ENCODE results near the gene GUCA1C. TPM values are rescaled to one million over a fixed set of nuclear protein-coding genes. Genes with fewer than 3 reads are reported as not detected.

GUCA1C gene
- polyA plus RNA-seq, 2 of the 4 experiments (the other 2 are of a cell fraction): not detected

GRCh38 chr3:108951820-108952501, 1.7 kb downstream of the GUCA1C start (continued):
- no peak for TF ChIP-seq ELK1 (IDR thresholded peaks at IDR 0.05; ENCODE audit: low read depth, low read length)
- no peak for TF ChIP-seq ZSCAN20 (CRISPR knock-in tag; IDR thresholded peaks at IDR 0.05)
- TF ChIP-seq HOXB5 (CRISPR knock-in tag; IDR thresholded peaks at IDR 0.05): no peak
- no peak for TF ChIP-seq ESRRA (IDR thresholded peaks at IDR 0.05; ENCODE audit: borderline replicate concordance, low read length)
- no peak for TF ChIP-seq HOXA7 (CRISPR knock-in tag; IDR thresholded peaks at IDR 0.05)

- H3K27ac ChIP-seq: no peak overlapping the region
- no peak for FAIRE-seq
Measured at GRCh38 chr3:108947855-108948254, 5.8 kb downstream of the GUCA1C start.

DNA sequence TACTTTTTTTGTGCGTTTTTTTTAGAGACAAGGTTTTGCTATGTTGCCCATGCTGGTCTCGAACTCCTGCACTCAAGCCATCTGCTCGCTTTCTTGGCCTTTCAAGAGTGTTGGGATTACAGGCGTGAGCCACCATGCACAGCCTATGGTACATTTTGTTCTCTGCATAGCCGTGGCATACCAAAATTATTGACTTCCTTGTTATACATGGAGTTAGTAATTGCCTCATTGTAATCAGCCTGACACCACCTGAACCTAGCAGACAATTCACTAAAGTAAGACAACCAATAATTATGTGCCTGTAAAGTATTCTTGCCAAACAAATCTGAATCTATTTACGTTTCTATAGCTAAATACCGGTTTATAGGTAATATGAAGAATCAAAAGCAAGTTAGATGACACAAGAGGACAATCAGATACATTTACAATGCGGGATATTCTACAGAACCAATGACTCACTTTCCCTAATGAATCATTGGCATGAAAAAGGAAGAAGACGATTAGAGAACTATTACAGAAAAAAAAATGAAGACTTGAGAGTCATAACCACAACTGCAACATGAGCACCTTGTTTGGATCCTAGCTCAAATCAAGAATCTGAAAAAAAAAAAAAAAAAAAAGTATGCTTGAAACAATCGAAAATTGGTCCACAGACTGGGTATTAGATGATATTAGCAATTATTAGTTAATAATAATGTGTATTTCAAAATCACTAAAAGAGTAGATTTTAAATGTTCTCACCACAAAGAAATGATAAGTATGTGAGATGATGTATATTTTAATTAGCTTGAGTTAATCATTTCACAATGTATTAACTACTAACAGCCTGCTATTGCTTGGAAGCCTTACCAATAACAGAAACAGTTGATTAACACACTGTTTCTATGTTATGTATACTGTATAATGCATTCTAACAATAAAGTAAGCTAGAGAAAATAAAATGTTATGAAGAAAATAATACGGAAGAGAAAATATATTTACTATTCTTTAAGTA, 7.1 kb downstream of the GUCA1C start:
- ChIA-PET POLR2A (no interaction called here), CTCF (interaction anchor here (0.7 kb wide), 1 partner anchor 64 kb away, joined by 3 read pairs; no protein-coding TSS in a partner anchor)
- ATAC-seq (no peak), DNase-seq (ENCODE audit: low read depth in 1 of 2, low spot score in 1 of 2) (no peak), FAIRE-seq (no peak)
- H3K4me1 ChIP-seq: no peaks in the 10 kb centered on the region
- TF ChIP-seq ELK1 (IDR thresholded peaks at IDR 0.05; ENCODE audit: low read depth, low read length) (no peak), CBX8 (IDR thresholded peaks at IDR 0.05) (no peak), TFCP2L1 (CRISPR knock-in tag; IDR thresholded peaks at IDR 0.05) (no peak), RNF2 (IDR thresholded peaks at IDR 0.05; ENCODE audit: borderline replicate concordance, low read depth) (no peak), USF2 (IDR thresholded peaks at IDR 0.05) (no peak), HOXB5 (CRISPR knock-in tag; IDR thresholded peaks at IDR 0.05) (no peak), CEBPB (IDR thresholded peaks at IDR 0.05) (no peak), JUNB (IDR thresholded peaks at IDR 0.05) (no peak), CBX2 (IDR thresholded peaks at IDR 0.05; ENCODE audit: borderline replicate concordance, low read depth) (no peak), RFX5 (IDR thresholded peaks at IDR 0.05) (no peak), ZSCAN20 (CRISPR knock-in tag; IDR thresholded peaks at IDR 0.05) (no peak), BHLHE40 (IDR thresholded peaks at IDR 0.05; ENCODE audit: low read depth, low read length) (no peak), POLR2AphosphoS2 (conservative IDR thresholded peaks at IDR 0.05; ENCODE audit: low read length) (no peak), HES2 (IDR thresholded peaks at IDR 0.05) (no peak)
- H3K4me3 ChIP-seq: no peak overlapping the region
- H3K4me2 ChIP-seq: no peak overlapping the region
- WGBS (ENCODE audit: missing lambda C conversion rate): 23% methylated on average over 11 of the region's 11 CpGs
- H3K9me3 ChIP-seq: no peaks in the 10 kb centered on the region
- H3K27ac ChIP-seq: no peak overlapping the region

More at GRCh38 chr3:108947855-108948254, 5.8 kb downstream of the GUCA1C start:
- no peak for ATAC-seq
- no peaks in the 10 kb centered on the region for H3K9me3 ChIP-seq
- TF ChIP-seq CHD4 (IDR thresholded peaks at IDR 0.05; ENCODE audit: borderline replicate concordance): no peak
- no peak for TF ChIP-seq RAD21 (conservative IDR thresholded peaks at IDR 0.05 in 1 of 2, IDR thresholded peaks at IDR 0.05 in 1 of 2)
- TF ChIP-seq SREBF2 (IDR thresholded peaks at IDR 0.05): no peak
- no peak for TF ChIP-seq KDM1A (IDR thresholded peaks at IDR 0.05; ENCODE audit: low read depth)
- H3K4me3 ChIP-seq: no peak overlapping the region
- DNase-seq (ENCODE audit: low read depth in 1 of 2, low spot score in 1 of 2): no peak
- ChIA-PET POLR2A (no interaction called here), CTCF (no interaction called here)
- H3K4me1 ChIP-seq: no peaks in the 10 kb centered on the region
- WGBS (ENCODE audit: missing lambda C conversion rate): 5% methylated on average over 2 of the region's 2 CpGs
- no peak overlapping the region for H3K4me2 ChIP-seq

Data from A549 (cell line).